HepG2 (cell line): Measurements from ENCODE around the gene HTATIP2. TPM values are rescaled to one million over a fixed set of nuclear protein-coding genes. Genes with fewer than 3 reads are reported as not detected.
"Not testable (repeated sequence)": the region's sequence is repeated elsewhere in the genome, so short reads cannot be mapped to it uniquely, and the experiment has no call there.

ENCODE experiments used
- ATAC-seq: fragments of 200-7000 bp; cut with Tn5 transposase; 3 replicates; pipeline ENCODE4 v1.9.1; 2020; ENCODE audit warnings: mild to moderate bottlenecking, moderate library complexity
- BruUV-seq: library from RNA; stranded (reverse); fragments of 400-500 nt; replicated peaks from 2 replicates; lab custom pipeline; 2021; lab: Mats Ljungman, UMichigan
- CTCF ChIA-PET: fragments of 300-600 bp; formaldehyde crosslinking; extraction: SDS; loops from one replicate; lab custom pipeline; 2021; ENCODE audit warnings: low total read pairs, inconsistent platforms, low intra/inter-chr PET ratio; lab: Yijun Ruan, JAX
- POLR2A ChIA-PET: fragments of 350-600 bp; sonication (Branson Sonifier 250); formaldehyde crosslinking; loops from one replicate; lab custom pipeline; 2020; ENCODE audit warnings: antibody characterized with exemption, inconsistent platforms; lab: Yijun Ruan, JAX
- DNase-seq: peaks from one replicate; pipeline ENCODE4 v3.0.0-alpha.2; 2015; ENCODE audit warnings: low spot score
- FAIRE-seq: peaks from 3 replicates; lab custom pipeline; 2011; peaks lifted over from hg19 to GRCh38; lab: Jason Lieb, UNC
- H2AFZ ChIP-seq: one replicate; pipeline ENCODE4 v1.6.1; 2011; ENCODE audit warnings: low read length, inconsistent platforms
- H3K27ac ChIP-seq: fragments of 300-600 bp; 3 replicates; pipeline ENCODE4 v1.8.0; 2011; ENCODE audit warnings: mixed run types, mild to moderate bottlenecking, mixed read lengths, low read length, inconsistent platforms; ENCODE audit not compliant: insufficient read depth; ENCODE audit errors: extremely low read length
- H3K27me3 ChIP-seq, 2 experiments: fragments of 200-600 bp in 1 of 2; 2 replicates in 1 of 2; 3 replicates in 1 of 2; pipeline versions ENCODE4 v1.6.0 to v1.8.0; 2011; ENCODE audit warnings: low read length in 2 of 2, mild to moderate bottlenecking in 2 of 2, moderate library complexity in 2 of 2, inconsistent platforms in 1 of 2; ENCODE audit not compliant: insufficient read depth in 2 of 2, control insufficient read depth in 1 of 2
- H3K36me3 ChIP-seq, 2 experiments: fragments of 200-600 bp in 1 of 2; replicated peaks in 1 of 2; 2 replicates in 1 of 2; 3 replicates in 1 of 2; pipeline versions ENCODE4 v1.5.1 to v1.8.0; 2011; ENCODE audit warnings: low read length in 2 of 2, inconsistent platforms in 1 of 2; ENCODE audit not compliant: insufficient read depth in 2 of 2, control insufficient read depth in 1 of 2
- H3K4me1 ChIP-seq: 2 replicates; pipeline ENCODE4 v1.5.1; 2012; ENCODE audit warnings: low read length, inconsistent platforms; ENCODE audit not compliant: insufficient read depth
- H3K4me2 ChIP-seq: 2 replicates; pipeline ENCODE4 v1.6.0; 2011; ENCODE audit warnings: low read depth, low read length, inconsistent platforms
- H3K4me3 ChIP-seq, 3 experiments: fragments of 200-600 bp in 1 of 3; sonication (generic), shearing (Covaris generic) in 1 of 3; replicated peaks in 1 of 3; 2 replicates each; pipeline ENCODE4 v1.5.1; 2011 to 2016; ENCODE audit warnings: low read length in 3 of 3, inconsistent platforms in 2 of 3, low read depth in 2 of 3, mild to moderate bottlenecking in 2 of 3, control low read depth in 1 of 3, mixed read lengths in 1 of 3; ENCODE audit not compliant: insufficient read depth in 1 of 3
- H3K79me2 ChIP-seq: one replicate; pipeline ENCODE4 v1.6.1; 2011; ENCODE audit warnings: low read length, inconsistent platforms; ENCODE audit not compliant: insufficient read depth
- H3K9ac ChIP-seq: 2 replicates; pipeline ENCODE4 v1.6.0; 2011; ENCODE audit warnings: mild to moderate bottlenecking, low read depth, low read length, inconsistent platforms; ENCODE audit not compliant: insufficient read depth
- H3K9me3 ChIP-seq: 2 replicates; pipeline ENCODE4 v1.5.1; 2012; ENCODE audit warnings: mild to moderate bottlenecking, low read length
- H4K20me1 ChIP-seq: 2 replicates; pipeline ENCODE4 v1.6.0; 2011; ENCODE audit warnings: inconsistent platforms, mild to moderate bottlenecking, low read length, moderate library complexity; ENCODE audit not compliant: insufficient read depth
- DNMT1 ChIP-seq: sonication (generic); formaldehyde crosslinking; IDR thresholded peaks from 2 replicates; pipeline ENCODE4 v1.5.1; 2020; ENCODE audit warnings: mild to moderate bottlenecking, missing genetic modification reagents
- IKZF1 ChIP-seq: fragments of 450-650 bp; IDR thresholded peaks from 2 replicates; pipeline ENCODE4 v1.7.1; 2016
- PAX8 ChIP-seq: sonication (generic); formaldehyde crosslinking; IDR thresholded peaks from 2 replicates; pipeline ENCODE4 v1.8.0; 2022; ENCODE audit warnings: mild to moderate bottlenecking, missing genetic modification reagents, borderline replicate concordance
- RARG ChIP-seq: sonication (generic); formaldehyde crosslinking; IDR thresholded peaks from 2 replicates; pipeline ENCODE4 v1.4.0; 2020; ENCODE audit warnings: low read depth, mild to moderate bottlenecking, missing genetic modification reagents
- SRSF4 ChIP-seq: fragments of 200-400 bp; formaldehyde crosslinking; IDR thresholded peaks from one replicate; pipeline ENCODE4 v1.6.1; 2018; ENCODE audit warnings: mild to moderate bottlenecking, low read depth, low read length, moderate library complexity; ENCODE audit not compliant: poor library complexity, severe bottlenecking
- ZNF143 ChIP-seq: sonication (generic); formaldehyde crosslinking; IDR thresholded peaks from 2 replicates; pipeline ENCODE4 v1.4.0; 2020; ENCODE audit warnings: missing genetic modification reagents
- ZNF720 ChIP-seq: sonication (generic); formaldehyde crosslinking; IDR thresholded peaks from 2 replicates; pipeline ENCODE4 v1.4.0; 2020; ENCODE audit warnings: missing genetic modification reagents
- ZNF788 ChIP-seq: sonication (generic); formaldehyde crosslinking; IDR thresholded peaks from 2 replicates; pipeline ENCODE4 v1.5.0; 2020; ENCODE audit warnings: mild to moderate bottlenecking, missing genetic modification reagents, borderline replicate concordance
- WGBS: methylation state at CpG from one replicate; pipeline ENCODE4 v1.1.6; 2017; ENCODE audit warnings: low lambda C conversion rate; 5-methylcytosine and 5-hydroxymethylcytosine counted together
- in situ Hi-C: cut with HindIII; loops from 2 replicates; pipeline ENCODE4 v1.10.0; 2017; ENCODE audit warnings: low pct_unique_long_range_greater_than_20kb; ENCODE audit not compliant: extremely low pct_ligation_motif_present
- intact Hi-C: fragments of 100-400 bp; cut with micrococcal nuclease; formaldehyde crosslinking; loops from one replicate; pipeline ENCODE4 v1.10.0; 2022; ENCODE audit not compliant: unreplicated experiment
- polyA plus RNA-seq, 8 experiments: library from polyadenylated mRNA; depleted of rRNA in 3 of 8; stranded (reverse) in 7 of 8; unstranded in 1 of 8; fragments of >200 nt; fragmentation: Illumina TruSeq in 4 of 8; extraction: Trizol in 4 of 8; gene quantifications; 2 replicates each; pipeline versions ENCODE4 v1.2.1 to v1.2.3, GENCODE V29; 2011 to 2016; ENCODE audit warnings: low read depth in 4 of 8, missing spikeins in 1 of 8, mixed read lengths in 1 of 8; ENCODE audit not compliant: insufficient read depth in 1 of 8
- total RNA-seq, 5 experiments: library from RNA; depleted of rRNA; stranded (reverse); fragments of >200 nt; fragmentation: Illumina TruSeq; extraction: Trizol; gene quantifications; 2 replicates each; pipeline ENCODE4 v1.2.3, GENCODE V29; 2016; ENCODE audit warnings: low read depth in 1 of 5
- TF ChIP-seq, protein P1 (sequence below): sonication (generic); formaldehyde crosslinking; IDR thresholded peaks from 2 replicates; pipeline ENCODE4 v1.4.0; 2020; ENCODE audit warnings: missing genetic modification reagents

The HTATIP2 gene
- total and polyA plus RNA-seq, 2 of the 13 experiments (the other 11 are each of a cell fraction or from before 2014, with no cell fraction given) = not detected

DNA sequence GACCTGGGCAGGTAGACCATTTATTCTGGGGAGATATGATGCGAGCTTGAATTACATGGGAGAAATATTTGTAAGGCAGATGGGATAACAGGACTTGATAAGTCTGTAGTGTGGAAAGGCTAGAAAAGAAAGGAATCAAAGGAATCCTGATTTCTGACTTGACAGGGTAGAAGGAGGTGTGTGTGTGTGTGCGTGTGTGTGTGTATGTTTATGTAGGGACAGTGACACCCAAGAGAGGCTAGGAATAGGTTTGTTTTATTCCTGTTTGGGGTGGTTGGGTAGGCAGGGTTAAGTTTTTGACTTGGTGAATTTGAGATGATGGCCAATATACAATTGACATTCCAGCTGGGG lies 390 bp upstream of the HTATIP2 start:
- H2AFZ ChIP-seq = no peak overlapping the region
- CTCF ChIA-PET = no interaction called here
- peaks cover 23% of the 10 kb centered on the region for H3K4me1 ChIP-seq
- no peak overlapping the region for H3K4me3 ChIP-seq
- no TSS peak for BruUV-seq
- TF ChIP-seq DNMT1 (CRISPR knock-in tag) = no peak
- TF ChIP-seq, all 625 proteins: peak for 0
- in situ Hi-C loops = no loop called here
- H3K4me2 ChIP-seq = no peak overlapping the region
- DNase-seq (no peak), FAIRE-seq (no peak), ATAC-seq (no peak)
- intact Hi-C loops = no loop called here
- H3K27ac ChIP-seq = no peak overlapping the region
- H3K27me3 ChIP-seq = no peaks in the 10 kb centered on the region; a peak in 1 of 5 replicates
- H3K9me3 ChIP-seq = no peaks in the 10 kb centered on the region
- H3K9ac ChIP-seq = no peak overlapping the region
- 43% methylated on average over 2 of the region's 2 CpGs for WGBS
- H4K20me1 ChIP-seq = no peaks in the 10 kb centered on the region
- H3K36me3 ChIP-seq = no peaks in the 10 kb centered on the region
- H3K79me2 ChIP-seq = no peaks in the 10 kb centered on the region
- POLR2A ChIA-PET = no interaction called here

DNA sequence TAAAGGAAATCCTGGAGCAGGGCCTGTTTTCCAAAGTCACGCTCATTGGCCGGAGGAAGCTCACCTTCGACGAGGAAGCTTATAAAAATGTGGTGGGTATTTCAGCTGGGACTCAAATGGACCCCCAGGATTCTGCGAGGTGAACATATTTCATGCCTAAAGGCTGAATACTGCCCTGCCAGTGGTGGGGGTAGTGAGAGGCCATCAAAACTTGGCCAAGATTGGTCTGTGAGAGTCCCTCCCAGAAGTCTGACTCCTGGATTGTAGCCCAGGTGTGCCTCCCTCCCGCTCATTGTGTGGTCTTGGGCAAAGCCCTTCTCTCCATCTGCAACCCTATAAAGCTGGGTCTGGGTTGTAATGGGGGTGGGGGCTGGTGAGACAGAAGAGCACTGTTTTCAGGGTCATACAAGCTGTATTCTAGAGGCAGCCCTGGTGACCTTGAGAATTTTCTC lies 853 bp downstream of the HTATIP2 start:
- Histone ChIP-seq H3K36me3 (no peaks in the 10 kb centered on the region), H3K27me3 (no peaks in the 10 kb centered on the region; a peak in 2 of 5 replicates), H3K4me1 (peaks cover 23% of the 10 kb centered on the region), H3K79me2 (no peaks in the 10 kb centered on the region), H4K20me1 (no peaks in the 10 kb centered on the region), H3K27ac (no peak overlapping the region), H3K4me2 (no peak overlapping the region), H3K4me3 (no peak overlapping the region), H3K9me3 (no peaks in the 10 kb centered on the region), H3K9ac (no peak overlapping the region), H2AFZ (no peak overlapping the region)
- ChIA-PET POLR2A (no interaction called here), CTCF (no interaction called here)
- intact Hi-C loops = no loop called here
- 100% methylated on average over 4 of the region's 6 CpGs for WGBS
- TF ChIP-seq, protein P1, sequence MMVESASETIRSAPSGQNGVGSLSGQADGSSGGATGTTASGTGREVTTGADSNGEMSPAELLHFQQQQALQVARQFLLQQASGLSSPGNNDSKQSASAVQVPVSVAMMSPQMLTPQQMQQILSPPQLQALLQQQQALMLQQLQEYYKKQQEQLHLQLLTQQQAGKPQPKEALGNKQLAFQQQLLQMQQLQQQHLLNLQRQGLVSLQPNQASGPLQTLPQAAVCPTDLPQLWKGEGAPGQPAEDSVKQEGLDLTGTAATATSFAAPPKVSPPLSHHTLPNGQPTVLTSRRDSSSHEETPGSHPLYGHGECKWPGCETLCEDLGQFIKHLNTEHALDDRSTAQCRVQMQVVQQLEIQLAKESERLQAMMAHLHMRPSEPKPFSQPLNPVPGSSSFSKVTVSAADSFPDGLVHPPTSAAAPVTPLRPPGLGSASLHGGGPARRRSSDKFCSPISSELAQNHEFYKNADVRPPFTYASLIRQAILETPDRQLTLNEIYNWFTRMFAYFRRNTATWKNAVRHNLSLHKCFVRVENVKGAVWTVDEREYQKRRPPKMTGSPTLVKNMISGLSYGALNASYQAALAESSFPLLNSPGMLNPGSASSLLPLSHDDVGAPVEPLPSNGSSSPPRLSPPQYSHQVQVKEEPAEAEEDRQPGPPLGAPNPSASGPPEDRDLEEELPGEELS (CRISPR knock-in tag) = no peak
- TF ChIP-seq SRSF4 = no peak
- TF ChIP-seq ZNF720 (CRISPR knock-in tag) = no peak
- TF ChIP-seq RARG (CRISPR knock-in tag) = no peak
- TF ChIP-seq ZNF788 = no peak
- no peak for TF ChIP-seq IKZF1
- TF ChIP-seq ZNF143 (CRISPR knock-in tag) = no peak
- TF ChIP-seq PAX8 (CRISPR knock-in tag) = no peak
- no TSS peak for BruUV-seq
- FAIRE-seq = no peak
- no peak for DNase-seq
- in situ Hi-C loops = no loop called here
- no peak for ATAC-seq

DNA sequence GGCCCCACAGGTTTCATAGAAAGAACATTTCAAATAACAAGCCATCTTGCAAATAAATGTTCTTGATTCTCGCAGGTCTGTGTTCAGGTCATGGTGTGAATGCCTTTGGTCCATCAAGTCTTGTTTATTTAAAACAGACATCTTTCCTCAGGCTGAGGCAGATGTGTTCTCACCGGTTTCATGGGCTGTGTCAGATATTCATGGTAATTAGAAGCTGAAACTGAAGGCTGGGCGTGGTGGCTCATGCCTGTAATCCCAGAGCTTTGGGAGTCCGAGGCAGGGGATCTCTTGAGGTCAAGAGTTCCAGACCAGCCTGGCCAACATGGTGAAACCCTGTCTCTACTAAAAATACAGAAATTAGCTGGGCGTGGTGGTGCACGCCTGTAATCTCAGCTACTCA lies 2.0 kb downstream of the HTATIP2 start:
- BruUV-seq, CTCF ChIA-PET, DNase-seq, intact Hi-C loops, H3K4me2 ChIP-seq, H3K9ac ChIP-seq, H3K4me3 ChIP-seq, ATAC-seq, H3K9me3 ChIP-seq, POLR2A ChIA-PET, H3K36me3 ChIP-seq, H3K27ac ChIP-seq, FAIRE-seq, in situ Hi-C loops, H4K20me1 ChIP-seq, H2AFZ ChIP-seq, H3K79me2 ChIP-seq, H3K27me3 ChIP-seq: not testable (repeated sequence)
- 62% methylated on average over 6 of the region's 6 CpGs for WGBS
- peaks cover 16% of the 10 kb centered on the region for H3K4me1 ChIP-seq
